Renal cortical epithelial cell (primary cell): ENCODE data around the gene ATP9A. TPM values are rescaled to one million over a fixed set of nuclear protein-coding genes. Genes with fewer than 3 reads are reported as not detected.
"Not testable (repeated sequence)": the region's sequence is repeated elsewhere in the genome, so short reads cannot be mapped to it uniquely, and the experiment has no call there.

Experiments
- DNase-seq: peaks from one replicate; pipeline ENCODE4 v3.0.0-alpha.2; 2011; ENCODE audit warnings: low read depth
- total RNA-seq: library from RNA; depleted of rRNA; stranded (reverse); fragments of >200 nt; gene quantifications from 2 replicates; pipeline ENCODE4 v1.2.3, GENCODE V29; 2014

The ATP9A gene
- total RNA-seq, 1 donor from 2014 or later, result 60.6 TPM

GRCh38 chr20:51791626-51792025 lies 23.4 kb upstream of the ATP9A start:
- no peak for DNase-seq

- no peak for DNase-seq
Observed at GRCh38 chr20:51790256-51790655, 22.1 kb upstream of the ATP9A start.

GRCh38 chr20:51789434-51789833 lies 21.2 kb upstream of the ATP9A start:
- no peak for DNase-seq

DNA sequence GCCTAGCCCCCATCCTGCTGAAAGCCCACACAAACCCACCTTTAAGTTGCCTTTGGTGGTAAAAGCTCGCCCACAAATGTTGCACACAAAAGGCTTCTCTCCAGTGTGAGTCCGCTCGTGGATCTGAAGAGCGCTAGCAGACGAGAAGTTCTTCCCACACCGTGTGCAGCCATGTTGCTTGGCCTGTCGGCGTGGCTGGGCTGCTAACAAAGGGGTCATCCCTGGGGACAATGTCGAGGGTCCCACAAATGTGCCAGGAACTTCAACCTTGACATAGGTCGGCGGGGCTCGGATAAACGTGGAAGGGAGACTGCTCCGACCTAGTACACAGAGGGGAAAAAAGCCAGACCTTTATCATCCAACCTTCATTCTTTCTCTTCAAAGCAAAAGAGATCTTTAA lies 20.6 kb upstream of the ATP9A start:
- no peak for DNase-seq

- DNase-seq, result no peak
Observed at GRCh38 chr20:51784299-51784698, 16.1 kb upstream of the ATP9A start.

DNA sequence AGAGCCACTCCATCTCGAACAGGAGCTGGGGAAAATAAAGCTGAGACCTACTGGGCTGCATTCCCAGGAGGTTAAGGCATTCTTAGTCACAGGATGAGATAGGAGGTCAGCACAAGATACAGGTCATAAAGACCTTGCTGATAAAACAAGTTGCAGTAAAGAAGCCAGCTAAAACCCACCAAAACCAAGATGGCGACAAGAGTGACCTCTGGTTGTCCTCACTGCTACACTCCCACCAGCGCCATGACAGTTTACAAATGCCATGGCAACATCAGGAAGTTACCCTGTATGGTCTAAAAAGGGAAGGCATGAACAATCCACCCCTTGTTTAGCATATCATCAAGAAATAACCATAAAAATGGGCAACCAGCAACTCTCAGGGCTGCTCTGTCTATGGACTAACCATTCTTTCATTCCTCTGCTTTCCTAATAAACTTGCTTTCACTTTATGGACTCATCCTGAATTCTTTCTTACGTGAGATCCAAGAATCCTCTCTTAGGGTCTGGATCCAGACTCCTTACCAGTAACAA lies 10.1 kb upstream of the ATP9A start:
- DNase-seq, result not testable (repeated sequence)

DNA sequence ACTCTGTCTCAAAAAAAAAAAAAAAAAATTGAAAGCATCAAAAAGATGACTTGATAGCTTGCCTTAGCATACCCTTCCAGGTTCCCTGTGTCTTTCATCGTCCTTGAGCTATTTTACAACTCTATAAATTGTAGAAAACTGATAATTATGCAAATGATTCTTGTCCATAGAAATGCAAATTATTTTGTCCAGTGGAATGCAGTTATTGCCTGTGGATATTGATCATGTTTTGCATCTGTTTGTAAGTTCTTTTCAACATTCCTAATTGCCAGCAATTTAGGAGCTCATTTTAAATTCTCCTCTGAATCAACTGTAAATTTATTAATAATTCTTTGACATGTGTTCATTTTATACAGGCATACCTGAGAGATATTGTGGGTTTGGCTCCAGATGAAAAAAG lies 7.1 kb upstream of the ATP9A start:
- DNase-seq, result no peak

- no peak for DNase-seq
Observed at GRCh38 chr20:51772236-51772635, 4.0 kb upstream of the ATP9A start.

DNA sequence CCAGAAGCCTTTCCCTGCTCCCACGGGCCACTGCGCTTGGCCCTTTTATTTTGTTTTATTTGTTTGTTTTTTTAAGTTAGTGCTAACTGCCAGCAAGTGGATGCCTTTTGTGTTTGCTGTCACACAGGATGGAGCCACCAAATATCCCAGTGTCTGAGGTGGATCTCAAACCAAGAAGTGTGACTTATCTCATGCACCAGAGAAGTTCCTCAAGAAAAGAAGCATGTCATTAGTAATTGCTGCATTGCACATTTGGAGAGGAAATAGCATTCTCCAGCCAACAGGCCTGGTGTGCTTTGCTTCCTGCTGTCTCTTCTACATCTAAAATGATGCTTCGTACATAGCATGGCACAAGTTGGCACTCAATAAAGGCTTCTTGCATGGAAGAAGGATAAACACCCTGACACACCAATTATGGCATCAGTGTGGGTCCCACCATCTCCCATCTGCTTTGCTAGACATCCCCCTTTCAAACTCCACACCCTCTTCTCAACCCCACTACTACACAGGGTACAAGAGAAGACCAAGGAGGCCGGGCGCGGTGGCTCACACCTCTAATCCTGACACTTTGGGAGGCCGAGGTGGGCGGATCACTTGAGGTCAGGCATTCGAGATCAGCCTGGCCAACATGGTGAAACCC lies 1.9 kb upstream of the ATP9A start:
- DNase-seq, result no peak

DNA sequence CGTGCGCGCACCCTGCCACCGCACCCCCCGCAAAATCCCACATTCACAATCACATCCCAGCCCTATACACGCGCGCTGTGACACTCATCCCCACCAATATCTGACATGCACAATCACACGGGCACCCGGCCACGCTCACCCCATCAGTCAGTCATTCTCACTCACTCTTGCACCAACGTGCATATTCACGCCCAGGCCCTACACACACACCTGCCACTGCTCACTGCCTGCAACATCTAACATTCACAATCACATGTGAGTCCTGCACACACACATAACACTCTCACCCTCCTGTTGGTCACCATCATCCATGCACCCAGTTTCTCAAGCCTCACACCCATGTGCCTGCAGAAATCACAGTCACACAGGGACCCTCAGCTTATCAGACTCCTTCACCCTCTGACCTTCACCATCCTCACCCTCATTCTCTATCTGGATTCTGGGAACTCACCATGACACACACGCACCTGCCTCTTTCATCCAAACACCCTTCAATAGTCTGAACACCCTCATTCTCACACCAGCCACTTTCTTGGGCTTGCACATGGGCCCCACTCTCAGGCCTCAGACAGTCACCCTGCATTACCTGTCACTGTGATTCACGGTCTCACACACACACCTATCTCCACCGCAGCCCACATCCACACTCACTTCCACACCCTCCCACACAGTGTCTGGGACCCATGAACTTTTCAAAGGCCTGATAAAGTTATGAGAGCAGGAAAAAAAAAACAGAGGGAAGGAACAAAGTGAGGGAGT lies 748 bp upstream of the ATP9A start:
- DNase-seq, result no peak

DNA sequence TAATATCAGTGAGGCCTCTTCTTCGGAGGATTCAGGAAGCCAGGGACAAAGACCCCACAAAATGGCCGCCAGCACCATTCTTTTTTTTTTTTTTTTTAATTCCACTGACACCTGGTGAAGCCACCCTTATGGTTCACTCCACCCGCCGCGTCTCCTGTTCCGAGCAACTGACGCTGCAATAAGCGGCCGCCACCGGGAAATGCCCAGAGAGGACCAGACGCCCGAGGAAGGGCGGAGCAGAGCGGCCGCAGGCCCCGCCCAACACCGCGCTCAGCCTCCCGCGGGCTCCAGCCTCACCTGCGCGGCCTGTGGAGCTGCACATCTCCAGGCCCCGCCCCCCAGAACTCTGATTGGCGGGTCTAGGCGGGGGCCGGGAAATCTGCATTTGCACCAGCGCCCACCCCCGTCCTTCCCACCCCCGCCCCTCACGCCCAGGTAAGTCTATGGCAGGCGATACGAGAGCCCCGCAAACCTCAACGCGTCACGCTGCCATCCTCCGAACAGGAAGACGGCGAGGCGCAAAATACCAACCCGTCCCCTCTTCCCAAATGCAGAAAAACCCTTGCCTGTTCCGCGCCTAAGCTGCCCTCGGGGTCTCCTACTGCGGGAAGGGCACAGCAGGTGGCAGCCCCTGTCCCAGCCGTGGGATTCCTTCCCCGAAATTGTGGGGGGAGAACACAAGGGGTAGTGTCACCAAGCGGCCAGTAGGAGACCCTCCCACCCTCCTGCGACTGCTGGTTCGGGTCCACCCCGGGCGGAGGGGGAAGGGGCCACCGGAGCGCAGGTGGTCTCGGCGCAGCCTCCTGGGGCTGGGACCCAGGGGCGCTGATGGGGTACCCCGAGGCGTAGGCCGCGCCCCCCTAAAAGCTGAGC lies 960 bp downstream of the ATP9A start:
- peak; percentile 54 for DNase-seq

DNA sequence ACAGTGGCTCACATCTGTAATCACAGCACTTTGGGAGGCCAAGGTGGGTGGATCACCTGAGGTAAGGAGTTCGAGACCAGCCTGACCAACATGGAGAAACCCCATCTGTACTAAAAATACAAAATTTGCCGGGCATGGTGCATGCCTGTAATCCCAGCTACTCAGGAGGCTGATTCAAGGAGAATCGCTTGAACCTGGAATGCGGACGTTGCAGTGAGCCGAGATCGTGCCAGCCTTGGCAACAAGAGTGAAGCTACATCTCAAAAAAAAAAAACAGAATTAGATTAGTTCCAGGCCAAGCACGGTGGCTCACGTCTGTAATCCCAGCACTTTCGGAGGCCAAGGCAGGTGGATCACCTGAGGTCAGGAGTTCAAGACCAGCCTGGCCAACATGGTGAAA lies 2.8 kb downstream of the ATP9A start:
- DNase-seq, result not testable (repeated sequence)

DNA sequence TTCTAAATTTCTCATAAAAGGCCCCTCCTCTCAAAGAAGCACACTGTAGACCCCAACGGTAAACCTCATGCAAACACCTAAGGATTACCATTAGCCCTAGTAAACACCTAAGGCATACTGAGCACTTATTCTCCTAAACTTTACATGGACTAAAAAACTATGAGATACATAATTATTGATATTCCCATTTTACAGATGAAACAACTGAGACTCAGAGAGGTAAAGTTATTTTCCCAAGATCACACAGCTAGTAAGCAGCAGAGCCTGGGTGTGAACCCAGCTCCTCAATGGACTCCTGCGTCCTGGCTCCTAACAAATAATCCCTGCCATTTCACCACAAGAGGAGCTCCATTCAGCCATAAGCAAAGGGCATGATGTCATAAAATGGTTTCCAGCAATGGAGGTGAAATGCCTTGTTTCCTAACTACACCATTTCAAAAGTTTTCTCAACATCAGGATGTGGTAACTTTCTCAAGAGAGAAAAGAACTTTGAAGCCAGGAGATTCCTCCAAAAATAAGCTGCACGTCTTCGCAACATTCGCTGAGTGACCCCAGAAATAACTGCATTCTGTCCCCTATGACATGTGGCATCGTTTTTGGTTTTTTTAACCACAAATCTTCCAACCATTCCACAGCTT lies 4.1 kb downstream of the ATP9A start:
- DNase-seq, result peak; percentile 24

DNA sequence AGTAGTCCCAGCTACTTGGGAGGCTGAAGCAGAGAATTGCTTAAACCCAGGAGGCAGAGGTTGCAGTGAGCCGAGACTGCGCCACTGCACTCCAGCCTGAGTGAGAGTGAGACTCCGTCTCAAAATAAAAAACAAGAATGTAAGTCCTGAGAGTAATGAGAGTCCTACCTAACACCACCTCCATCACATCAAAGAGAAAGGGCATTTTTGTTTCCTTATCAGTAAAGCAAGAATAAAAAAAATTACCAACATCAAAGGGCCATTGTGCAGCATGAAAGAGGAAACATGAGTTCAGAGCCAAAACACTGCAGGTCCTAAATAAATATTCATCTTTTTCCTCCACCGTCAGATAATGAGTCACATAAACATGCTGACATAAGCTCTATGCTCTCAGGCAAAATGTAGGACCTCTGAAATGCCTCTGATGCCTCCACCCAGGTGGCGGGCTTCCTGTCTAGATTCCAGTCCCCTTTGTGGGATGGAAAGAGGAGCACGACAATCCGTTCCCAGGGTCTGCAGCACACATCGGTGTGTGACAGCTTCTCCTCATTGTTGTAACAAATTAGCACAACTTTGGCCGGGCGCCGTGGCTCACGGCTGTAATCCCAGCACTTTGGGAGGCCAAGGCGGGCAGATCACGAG lies 7.2 kb downstream of the ATP9A start:
- DNase-seq, result peak; percentile 49

DNA sequence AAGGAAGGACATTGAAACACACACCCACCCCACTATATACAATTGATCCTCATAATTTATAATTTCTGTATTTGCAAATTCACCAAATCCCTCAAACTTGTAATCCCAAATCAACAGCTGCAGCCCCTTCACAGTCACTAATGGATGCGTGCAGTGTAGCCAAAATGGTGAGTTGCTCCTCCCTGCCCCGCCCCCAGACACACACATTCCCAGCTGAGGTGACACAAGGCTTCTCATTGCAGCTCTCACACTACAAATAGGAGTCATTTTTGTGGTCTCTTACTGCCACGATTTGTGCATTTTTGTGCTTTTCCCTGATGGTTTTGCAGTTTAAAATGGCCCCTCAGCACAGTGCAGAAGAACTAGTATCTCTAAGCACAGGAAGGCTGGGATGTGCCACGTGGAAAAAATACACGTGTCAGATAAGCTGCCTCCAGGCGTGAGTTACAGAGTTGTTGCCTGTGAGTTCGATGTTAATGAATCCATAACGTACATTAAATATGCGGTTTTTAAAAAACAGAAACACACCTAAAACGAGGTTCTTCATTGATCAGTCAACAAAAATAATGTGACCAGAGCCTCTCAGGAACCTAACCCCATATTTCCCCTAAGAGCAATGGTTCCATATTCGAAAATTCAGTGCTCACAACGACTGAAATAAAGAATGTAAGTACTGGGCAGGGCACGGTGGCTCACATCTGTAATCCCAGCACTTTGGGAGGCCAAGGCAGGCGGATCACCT lies 8.2 kb downstream of the ATP9A start:
- DNase-seq, result no peak

- no peak for DNase-seq
Observed at GRCh38 chr20:51758978-51759544, 9.1 kb downstream of the ATP9A start.

GRCh38 chr20:51757226-51757625 lies 11.0 kb downstream of the ATP9A start:
- DNase-seq, result no peak

GRCh38 chr20:51756653-51757052 lies 11.5 kb downstream of the ATP9A start:
- no peak for DNase-seq

- not testable (repeated sequence) for DNase-seq
Observed at GRCh38 chr20:51753220-51753619, 15.0 kb downstream of the ATP9A start.

DNA sequence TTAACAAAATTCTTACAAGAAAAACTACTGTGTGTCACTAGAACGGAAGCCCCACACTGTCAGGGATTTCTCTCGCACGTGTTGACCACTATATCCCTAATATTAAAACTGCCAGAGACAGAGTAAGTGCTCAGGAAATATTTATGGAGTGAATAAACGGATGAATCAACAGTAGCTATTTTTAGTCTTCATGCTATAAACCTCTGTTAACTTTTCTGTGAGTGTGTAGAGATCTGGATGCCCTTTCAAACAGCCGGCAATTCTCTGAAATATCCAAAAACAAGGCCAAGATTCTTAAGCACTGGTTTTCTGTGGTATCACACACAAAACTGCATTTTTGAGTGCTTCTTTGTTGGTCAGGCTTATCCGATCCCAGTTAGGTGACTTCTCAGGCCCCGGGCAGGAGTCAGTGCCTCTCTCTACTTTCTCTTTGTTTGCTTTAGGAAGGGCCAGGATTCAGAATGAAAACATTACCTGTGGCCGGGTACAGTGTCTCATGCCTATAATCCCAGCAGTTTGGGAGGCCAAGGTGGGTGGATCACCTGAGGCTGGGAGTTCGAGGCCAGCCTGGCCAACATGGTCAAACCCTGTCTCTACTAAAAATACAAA lies 15.7 kb downstream of the ATP9A start:
- DNase-seq, result peak; percentile 82
